Sigmoid colon (tissue), 7 donors: ENCODE results near the gene NSA2. TPM values are rescaled to one million over a fixed set of nuclear protein-coding genes. Genes with fewer than 3 reads are reported as not detected.

Experiments
- DNase-seq: peaks from one replicate; pipeline ENCODE4 v3.0.0-alpha.2; 2019
- H3K27ac ChIP-seq, 4 donors: fragments of 200-600 bp; sonication (generic); one replicate each; pipeline ENCODE4 v1.5.1; 2016 to 2019; ENCODE audit warnings: mild to moderate bottlenecking in 1 of 4
- H3K27me3 ChIP-seq, 3 donors: fragments of 200-600 bp; sonication (generic); one replicate each; pipeline ENCODE4 v1.5.1; 2019; ENCODE audit warnings: mild to moderate bottlenecking in 1 of 3
- H3K36me3 ChIP-seq, 4 donors: fragments of 200-600 bp; sonication (generic); one replicate each; pipeline ENCODE4 v1.5.1; 2016 to 2019
- H3K4me1 ChIP-seq, 4 donors: fragments of 200-600 bp; sonication (generic); one replicate each; pipeline ENCODE4 v1.5.1; 2017 to 2019
- H3K4me3 ChIP-seq, 4 donors: fragments of 200-600 bp; sonication (generic); one replicate each; pipeline ENCODE4 v1.5.1; 2017 to 2019; ENCODE audit warnings: mild to moderate bottlenecking in 2 of 4, moderate library complexity in 1 of 4
- H3K9me3 ChIP-seq, 4 donors: fragments of 200-600 bp in 3 of 4; sonication (generic) in 3 of 4; one replicate each; pipeline versions ENCODE4 v1.5.1 to v1.6.1; 2013 to 2019
- EP300 ChIP-seq, 4 donors: sonication (generic); formaldehyde crosslinking; IDR thresholded peaks; one replicate each; pipeline ENCODE4 v1.6.1; 2017; ENCODE audit warnings: antibody characterized with exemption in 4 of 4
- POLR2A ChIP-seq, 2 donors: fragments of 450-650 bp; IDR thresholded peaks; one replicate each; pipeline ENCODE4 v1.6.1; 2016; ENCODE audit warnings: antibody characterized with exemption in 2 of 2, mild to moderate bottlenecking in 2 of 2, moderate library complexity in 2 of 2
- POLR2AphosphoS5 ChIP-seq, 4 donors: sonication (generic); formaldehyde crosslinking; IDR thresholded peaks; one replicate each; pipeline ENCODE4 v1.6.1; 2017; ENCODE audit warnings: antibody characterized with exemption in 4 of 4
- WGBS, 2 donors: extraction: QIAGEN DNeasy Blood & Tissue Kit; methylation state at CpG; one replicate each; pipeline ENCODE4 v1.1.7; 2013; 5-methylcytosine and 5-hydroxymethylcytosine counted together
- intact Hi-C: fragments of 100-400 bp; cut with DNase I; formaldehyde crosslinking; loops from one replicate; pipeline ENCODE4 v1.15.1; 2023
- polyA plus RNA-seq, 3 donors: library from polyadenylated mRNA; stranded (reverse); fragments of 200-250 nt; gene quantifications; one replicate each; pipeline ENCODE4 v1.2.3, GENCODE V29; 2013
- small RNA-seq, 3 donors: library from RNA; depleted of rRNA; stranded (forward); fragments of <200 nt; gene quantifications; one replicate each; pipeline ENCODE3, GENCODE V24; 2016
- total RNA-seq, 4 donors: library from RNA; depleted of rRNA; stranded (reverse); fragments of >200 nt; gene quantifications; one replicate each; pipeline ENCODE4 v1.1.0, GENCODE V29; 2016
- TF ChIP-seq, protein P1 (sequence below), 4 experiments: fragments of 450-650 bp in 3 of 4; fragments of 200-600 bp in 1 of 4; IDR thresholded peaks; one replicate each; pipeline ENCODE4 v1.5.1; 2016 to 2019; ENCODE audit warnings: antibody characterized with exemption in 4 of 4, mild to moderate bottlenecking in 3 of 4, moderate library complexity in 2 of 4
- donor health status: healthy with polysubstance abuse.
- donor health status: Bipolar disorder and iron deficiency.
- donor health status: healthy.

The NSA2 gene
- total and polyA plus RNA-seq, 7 donors: 106 to 182 (median 157) TPM

DNA sequence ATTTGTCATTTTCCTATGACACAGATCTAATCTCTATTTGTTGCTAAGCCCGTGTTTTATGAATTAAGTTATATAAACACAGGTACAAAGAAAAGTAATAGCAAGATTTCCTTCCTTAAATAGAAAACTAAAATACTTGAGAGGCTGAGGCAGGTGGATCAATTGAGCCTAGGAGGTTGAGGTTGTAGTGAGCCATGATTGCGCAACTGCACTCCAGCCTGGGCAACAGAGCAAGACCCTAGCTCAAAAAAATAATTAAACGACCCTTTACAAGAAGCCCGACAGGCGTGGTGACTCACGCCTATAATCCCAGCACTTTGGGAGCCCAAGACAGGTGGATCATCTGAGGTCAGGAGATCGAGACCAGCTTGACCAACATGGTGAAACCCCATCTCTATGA lies 62.4 kb downstream of the NSA2 start:
- intact Hi-C loops: no loop called here
- Histone ChIP-seq H3K4me1 (no peaks in the 10 kb centered on the region), H3K27me3 (no peaks in the 10 kb centered on the region), H3K9me3 (no peaks in the 10 kb centered on the region), H3K4me3 (no peak overlapping the region), H3K36me3 (no peaks in the 10 kb centered on the region), H3K27ac (no peak overlapping the region)
- no peak for DNase-seq
- WGBS, 2 donors: 90 to 95% methylated on average over 7 of the region's 7 CpGs
- TF ChIP-seq, protein P1, sequence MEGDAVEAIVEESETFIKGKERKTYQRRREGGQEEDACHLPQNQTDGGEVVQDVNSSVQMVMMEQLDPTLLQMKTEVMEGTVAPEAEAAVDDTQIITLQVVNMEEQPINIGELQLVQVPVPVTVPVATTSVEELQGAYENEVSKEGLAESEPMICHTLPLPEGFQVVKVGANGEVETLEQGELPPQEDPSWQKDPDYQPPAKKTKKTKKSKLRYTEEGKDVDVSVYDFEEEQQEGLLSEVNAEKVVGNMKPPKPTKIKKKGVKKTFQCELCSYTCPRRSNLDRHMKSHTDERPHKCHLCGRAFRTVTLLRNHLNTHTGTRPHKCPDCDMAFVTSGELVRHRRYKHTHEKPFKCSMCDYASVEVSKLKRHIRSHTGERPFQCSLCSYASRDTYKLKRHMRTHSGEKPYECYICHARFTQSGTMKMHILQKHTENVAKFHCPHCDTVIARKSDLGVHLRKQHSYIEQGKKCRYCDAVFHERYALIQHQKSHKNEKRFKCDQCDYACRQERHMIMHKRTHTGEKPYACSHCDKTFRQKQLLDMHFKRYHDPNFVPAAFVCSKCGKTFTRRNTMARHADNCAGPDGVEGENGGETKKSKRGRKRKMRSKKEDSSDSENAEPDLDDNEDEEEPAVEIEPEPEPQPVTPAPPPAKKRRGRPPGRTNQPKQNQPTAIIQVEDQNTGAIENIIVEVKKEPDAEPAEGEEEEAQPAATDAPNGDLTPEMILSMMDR (IDR thresholded peaks at IDR 0.05): no peak
- TF ChIP-seq POLR2A (IDR thresholded peaks at IDR 0.05) (no peak), POLR2AphosphoS5 (IDR thresholded peaks at IDR 0.05) (no peak), EP300 (IDR thresholded peaks at IDR 0.05) (no peak)

Small RNA genes within 50 kb of the gene (small RNA-seq; reads per million reads assigned to genes)
- gene RNU6-658P: 0 reads per million in 3 donors

Other genes with a start within 250 kb of the NSA2 start
- 10 to 100 TPM in 2 of 4 donors, 1 to 10 TPM in 2; 3.9 to 19.9 (median 8.3) TPM for gene ENC1, start 126.5 kb upstream of the NSA2 start, total RNA-seq
- gene ENC1, start 126.5 kb upstream of the NSA2 start, polyA plus RNA-seq: 10 to 100 TPM in 1 of 3 donors, 1 to 10 TPM in 2; 3.6 to 13.0 (median 4.4) TPM
- gene HEXB, start 82.0 kb upstream of the NSA2 start, total RNA-seq: 100 to 1,000 TPM in 2 of 4 donors, 10 to 100 TPM in 2; 76.2 to 132 (median 108) TPM
- 10 to 100 TPM; 51.7 to 97.2 (median 77.9) TPM for gene HEXB, start 82.0 kb upstream of the NSA2 start, polyA plus RNA-seq
- gene GFM2, start 132 bp upstream of the NSA2 start, total RNA-seq: 10 to 100 TPM; 16.0 to 21.4 (median 17.0) TPM
- 10 to 100 TPM; 15.3 to 26.1 (median 19.2) TPM for gene GFM2, start 132 bp upstream of the NSA2 start, polyA plus RNA-seq
- 1 to 10 TPM in 3 of 4 donors, under 1 TPM in 1; 0.95 to 3.3 (median 1.5) TPM for gene FAM169A, start 99.1 kb downstream of the NSA2 start, total RNA-seq
- 1 to 10 TPM; 1.4 to 2.5 (median 1.8) TPM for gene FAM169A, start 99.1 kb downstream of the NSA2 start, polyA plus RNA-seq